NCI-H748 treated with DMSO at 0.1 percent for 48 hours (cell line): Measurements from ENCODE around the gene COPZ2.
A peak's percentile ranks its signal among the peaks of the same experiment; 100 is the strongest.
"Not testable (repeated sequence)": the region's sequence is repeated elsewhere in the genome, so short reads cannot be mapped to it uniquely, and the experiment has no call there.

Experiments used
- DNase-seq: peaks from one replicate; lab custom pipeline; 2025; lab: John Stamatoyannopoulos, UW

The COPZ2 gene

DNA sequence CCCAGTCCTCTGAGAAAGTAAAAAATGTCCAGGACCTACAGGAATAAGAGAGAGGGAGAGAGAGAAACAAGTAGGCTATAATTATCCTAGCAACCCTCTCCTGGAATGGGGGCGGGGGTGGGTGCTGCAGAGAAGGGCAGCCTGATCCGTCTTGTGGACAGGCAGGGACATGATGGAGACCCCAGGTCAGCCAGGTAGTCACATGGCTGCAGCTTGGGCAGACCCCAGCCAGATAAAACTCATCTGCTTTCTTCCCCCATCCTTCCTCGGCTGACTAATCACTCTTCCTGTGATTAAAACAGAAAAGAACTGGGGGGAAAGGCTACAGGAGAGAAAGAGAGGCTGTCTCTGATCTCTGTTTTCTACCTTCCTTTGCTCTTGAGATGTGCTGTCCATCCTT lies 32.6 kb downstream of the COPZ2 start:
- DNase-seq: no peak

GRCh38 chr17:48003417-48004151 lies 34.0 kb downstream of the COPZ2 start:
- peak; percentile 87 for DNase-seq

GRCh38 chr17:48002916-48003416 lies 34.6 kb downstream of the COPZ2 start:
- DNase-seq: peak; percentile 49

- peak; percentile 33 for DNase-seq
These were observed 35.2 kb downstream of the COPZ2 start for GRCh38 chr17:48002266-48002915.

DNA sequence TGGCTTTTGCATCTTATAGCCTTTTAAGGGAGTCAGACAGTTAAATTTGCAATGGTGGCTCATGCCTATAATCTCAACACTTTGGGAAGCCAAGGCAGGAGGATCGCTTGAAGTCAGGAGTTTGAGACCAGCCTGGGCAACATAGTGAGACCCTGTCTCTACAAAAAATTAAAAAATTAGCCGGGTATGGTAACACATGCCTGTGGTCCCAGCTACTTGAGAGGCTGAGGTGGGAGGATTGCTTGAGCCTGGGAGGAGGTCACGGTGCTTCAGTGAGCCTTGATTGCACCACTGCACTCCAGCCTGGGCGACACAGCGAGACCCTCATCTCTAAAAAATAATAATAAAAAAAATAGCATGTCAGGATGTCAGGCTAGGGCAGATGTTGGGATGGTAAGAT lies 35.9 kb downstream of the COPZ2 start:
- DNase-seq: not testable (repeated sequence)

DNA sequence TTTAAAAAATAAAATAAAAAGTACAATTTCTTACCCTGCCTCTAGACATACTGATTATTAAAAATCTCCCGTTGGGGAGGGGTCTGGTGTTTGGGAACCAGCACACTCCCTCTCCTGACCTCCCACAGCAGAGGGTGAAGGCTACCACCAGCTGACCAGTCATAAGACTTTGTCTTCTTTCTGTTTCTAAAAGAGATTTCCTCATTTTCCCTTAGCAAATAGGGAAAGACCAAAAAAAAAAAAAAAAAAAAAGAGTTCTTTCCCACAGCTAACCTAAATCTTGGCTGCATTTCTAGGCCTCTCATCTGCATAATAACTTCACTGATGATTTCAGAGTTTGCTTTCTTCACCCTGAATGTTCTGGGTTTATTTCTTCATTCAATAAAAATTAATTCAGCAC lies 36.4 kb downstream of the COPZ2 start:
- DNase-seq: no peak

DNA sequence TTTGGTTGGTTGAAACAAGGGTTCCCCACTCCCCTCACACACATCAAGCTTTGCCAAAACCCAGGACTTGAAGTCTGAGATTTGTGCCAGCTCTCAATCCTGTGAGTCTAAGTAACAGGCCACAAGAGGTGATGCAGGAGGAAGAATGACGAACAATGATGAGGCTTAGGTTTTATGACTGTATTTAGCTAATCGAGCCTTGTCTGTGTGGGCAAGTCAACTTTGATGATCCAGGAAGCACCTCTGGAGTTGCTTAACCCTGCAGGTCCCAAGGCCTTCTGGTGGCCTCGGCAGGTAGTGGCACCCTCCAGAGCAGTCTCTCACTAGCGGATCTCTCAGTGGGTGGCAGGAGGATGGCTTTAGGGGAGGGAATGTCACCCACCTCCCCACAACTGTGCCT lies 38.0 kb downstream of the COPZ2 start:
- DNase-seq: no peak

- DNase-seq: no peak
These were observed 39.6 kb downstream of the COPZ2 start for GRCh38 chr17:47998044-47998443.

DNA sequence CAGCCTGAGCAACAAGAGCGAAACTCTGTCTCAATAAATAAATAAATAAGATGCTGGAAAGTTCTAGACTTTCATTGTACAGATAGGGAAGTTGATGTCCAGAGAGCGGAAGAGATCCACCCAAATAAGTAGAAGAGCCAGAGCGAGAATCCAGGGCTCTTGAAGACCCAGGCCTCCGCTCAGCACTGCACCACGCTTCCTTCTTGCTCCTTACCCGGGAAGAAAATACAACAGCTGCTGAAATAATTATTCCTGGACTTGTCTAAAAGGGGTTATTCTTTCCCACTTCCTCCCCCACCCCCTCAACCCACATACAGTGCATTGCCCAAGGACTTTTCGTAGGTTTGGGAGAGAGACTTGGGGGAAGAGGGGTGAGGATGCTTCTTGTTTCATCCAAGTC lies 40.0 kb downstream of the COPZ2 start:
- DNase-seq: no peak

DNA sequence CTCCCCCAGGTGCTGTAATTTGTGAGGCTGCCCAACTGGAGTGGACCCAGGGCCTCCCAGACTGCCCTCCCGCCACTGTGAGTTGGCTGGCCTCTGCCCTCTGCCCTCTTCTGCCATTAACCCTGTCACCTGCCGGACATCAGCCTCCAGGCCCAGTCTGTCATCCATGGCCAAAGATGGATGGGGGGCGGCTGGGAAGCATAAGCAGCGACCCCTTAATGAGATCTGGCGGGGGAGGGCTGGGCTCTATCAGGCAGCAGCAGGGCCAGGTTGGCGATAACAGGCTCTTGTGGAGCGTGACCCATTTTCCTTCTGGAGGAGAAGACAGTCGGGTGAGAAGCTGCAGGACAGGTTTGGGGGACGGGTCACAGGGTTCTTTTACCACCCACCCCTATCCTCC lies 41.4 kb downstream of the COPZ2 start:
- no peak for DNase-seq

- DNase-seq: no peak
These were observed 42.2 kb downstream of the COPZ2 start for GRCh38 chr17:47995241-47995935.

DNA sequence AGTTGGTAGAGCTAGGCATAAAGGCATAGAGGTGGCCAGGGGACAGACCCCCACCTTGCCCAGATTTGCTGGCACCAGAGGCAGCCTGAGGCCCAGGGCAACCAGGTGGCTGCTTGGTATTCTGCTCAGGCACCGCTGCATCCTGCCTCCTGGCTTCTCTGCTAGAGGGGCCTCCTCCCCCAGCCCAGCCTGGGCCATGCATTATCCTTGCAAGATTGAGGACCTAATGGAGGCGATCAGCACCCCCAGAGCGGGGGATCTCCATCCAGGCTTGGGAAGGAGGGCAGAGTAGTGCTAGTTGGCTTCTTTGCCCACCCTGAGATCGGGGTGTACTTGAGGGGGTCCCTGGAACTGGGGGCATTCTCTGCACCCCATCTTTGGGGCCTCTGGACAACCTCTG lies 42.9 kb downstream of the COPZ2 start:
- DNase-seq: no peak

- no peak for DNase-seq
These were observed 43.6 kb downstream of the COPZ2 start for GRCh38 chr17:47993964-47994363.

DNA sequence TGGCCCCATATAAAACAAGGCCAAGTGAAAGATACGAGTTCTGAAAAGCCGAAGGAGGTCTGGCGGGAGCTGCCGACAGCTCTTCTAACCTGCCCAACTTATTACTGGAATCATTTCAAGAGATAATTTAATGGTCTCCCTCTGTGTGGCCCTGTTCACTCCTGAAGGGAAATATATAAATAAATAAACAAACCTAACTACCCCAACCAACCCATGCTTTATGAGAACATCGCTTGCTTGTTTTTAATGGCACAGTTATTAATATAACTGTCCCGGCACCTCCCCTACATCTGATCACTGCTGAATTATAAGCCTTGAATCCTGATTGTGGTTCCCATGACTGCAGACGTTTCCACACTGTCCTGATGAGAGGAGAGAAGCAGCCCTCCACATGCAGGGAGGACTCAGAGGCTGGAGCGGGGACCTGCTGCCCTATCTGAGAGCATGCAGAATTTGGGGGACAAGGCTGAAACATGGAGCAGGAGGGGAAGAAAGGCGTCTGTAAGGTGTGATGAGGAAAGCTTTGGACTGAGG lies 44.5 kb downstream of the COPZ2 start:
- no peak for DNase-seq

DNA sequence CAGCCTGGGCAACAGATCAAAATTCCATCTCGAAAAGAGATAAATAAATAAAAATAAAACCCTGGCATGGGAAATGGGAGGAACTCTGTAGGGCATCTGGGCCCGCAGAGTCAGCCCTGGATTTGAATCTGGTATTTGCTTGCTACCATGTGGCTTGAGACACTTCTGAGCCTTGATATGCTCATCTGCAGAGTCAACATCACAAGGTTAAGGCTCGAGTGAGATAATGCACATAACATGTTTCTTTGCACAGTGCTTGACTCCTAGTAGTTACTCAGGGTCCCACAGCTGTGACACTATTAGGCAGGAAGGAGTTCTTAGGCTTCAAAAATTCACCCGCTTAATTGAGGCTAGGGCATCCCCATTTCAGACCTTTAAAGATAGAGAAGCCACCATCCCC lies 45.4 kb downstream of the COPZ2 start:
- DNase-seq: no peak

DNA sequence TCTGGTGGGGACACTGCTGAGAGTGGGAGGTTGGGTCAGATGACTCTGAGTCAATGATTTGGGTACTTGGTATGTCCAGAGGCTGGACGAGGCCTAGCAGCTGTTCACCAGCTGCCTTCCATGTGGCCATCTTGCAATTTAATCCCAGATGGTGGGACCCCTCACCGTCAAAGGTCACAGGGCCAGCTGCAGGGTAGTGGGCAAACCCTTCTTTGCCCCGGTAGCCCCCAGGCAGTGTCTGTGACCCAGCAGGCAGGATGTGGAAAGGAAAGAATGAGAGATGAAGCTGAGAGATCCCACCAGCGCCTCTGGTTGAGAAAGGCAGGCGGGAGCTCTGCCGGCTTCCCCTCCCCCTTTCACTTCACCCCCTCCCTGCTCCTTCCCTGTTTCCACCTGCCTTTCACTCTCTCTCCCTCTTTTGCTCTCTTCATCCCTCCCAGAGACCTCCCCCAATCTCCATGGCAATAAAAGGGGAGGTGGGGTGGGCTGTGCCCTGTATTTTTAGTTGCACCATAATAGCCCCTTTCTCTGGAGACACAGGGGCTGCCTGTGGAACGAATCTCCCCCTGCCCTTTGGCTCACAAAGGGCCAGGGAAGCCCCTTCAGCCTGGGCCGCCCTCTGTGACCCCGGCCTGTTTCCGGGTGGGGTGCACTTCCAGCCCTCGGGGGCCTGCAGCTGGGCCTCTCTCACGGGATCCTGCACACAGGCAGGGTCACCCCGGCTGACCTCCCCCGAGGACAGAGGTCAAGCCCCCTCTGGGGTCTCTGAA lies 46.5 kb downstream of the COPZ2 start:
- DNase-seq: no peak

GRCh38 chr17:47989700-47990099 lies 47.9 kb downstream of the COPZ2 start:
- no peak for DNase-seq

GRCh38 chr17:47989159-47989558 lies 48.4 kb downstream of the COPZ2 start:
- DNase-seq: no peak

GRCh38 chr17:47988445-47988844 lies 49.2 kb downstream of the COPZ2 start:
- not testable (repeated sequence) for DNase-seq

DNA sequence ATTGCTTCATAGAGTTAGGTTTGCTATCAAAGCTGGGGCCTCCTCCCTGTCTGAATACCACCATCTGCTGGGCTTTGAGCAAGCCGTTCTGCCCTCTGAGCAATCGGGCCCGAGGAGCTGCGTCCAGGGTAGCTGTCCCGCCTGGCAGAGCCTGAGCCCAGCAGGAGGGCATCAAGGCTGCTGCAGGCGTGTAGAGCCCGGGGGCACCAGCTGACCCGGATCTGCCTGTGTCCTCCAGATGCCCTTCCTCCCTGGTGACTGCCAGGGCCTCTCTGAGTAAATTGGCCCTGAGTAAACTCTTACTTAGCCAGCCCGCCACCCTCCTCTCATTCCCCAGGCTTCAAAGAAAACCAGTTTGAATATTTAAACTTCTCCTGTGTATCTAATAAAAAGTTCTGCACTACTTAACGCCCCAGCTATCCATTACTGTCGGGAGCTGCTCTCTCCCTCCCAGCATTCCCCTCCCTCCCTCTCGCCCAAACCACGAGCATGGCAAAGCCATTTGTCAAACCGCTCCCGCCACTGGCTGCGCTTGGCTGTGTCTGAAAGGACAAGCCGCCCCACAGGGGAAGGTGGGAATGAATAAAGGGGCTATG lies 50.3 kb downstream of the COPZ2 start:
- DNase-seq: no peak

DNA sequence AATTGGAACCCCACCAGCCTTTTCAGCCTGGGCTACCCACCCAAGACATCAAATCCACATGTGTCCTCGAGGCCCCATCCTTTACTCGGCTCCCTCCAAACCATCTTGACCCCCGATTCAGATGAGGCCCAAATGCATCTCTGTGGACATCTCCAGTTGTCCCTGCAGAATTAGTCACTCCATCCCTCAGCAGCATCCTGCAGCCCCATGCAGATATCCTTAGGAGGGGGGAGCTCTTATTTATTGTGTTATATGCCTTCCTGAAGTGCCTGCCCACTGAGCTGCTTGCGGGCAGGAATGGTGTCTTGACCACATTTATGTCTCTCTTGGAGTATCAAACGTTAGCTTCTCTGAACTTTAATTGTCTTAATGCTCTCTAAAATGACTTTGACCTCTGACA lies 51.1 kb downstream of the COPZ2 start:
- DNase-seq: no peak
